H1 (cell line): ENCODE measurements around the gene COL5A3. TPM values are rescaled to one million over a fixed set of nuclear protein-coding genes. Genes with fewer than 3 reads are reported as not detected.

Experiments used
- CTCF ChIA-PET: fragments of 300-600 bp; sonication (Branson Sonifier 250); formaldehyde crosslinking; loops from one replicate; lab custom pipeline; 2021; ENCODE audit not compliant: partially characterized antibody; lab: Charles Lee
- POLR2A ChIA-PET: fragments of 300-600 bp; sonication (Branson Sonifier 250); formaldehyde crosslinking; loops from one replicate; lab custom pipeline; 2021; ENCODE audit warnings: inconsistent platforms; ENCODE audit not compliant: partially characterized antibody; lab: Charles Lee
- DNase-seq, 2 experiments: peaks; one replicate each; pipeline versions ENCODE4 v3.0.0 to v3.0.0-alpha.2; 2010 to 2022; ENCODE audit warnings: low spot score in 2 of 2, low read depth in 1 of 2, mixed read lengths in 1 of 2
- FAIRE-seq: peaks from 2 replicates; lab custom pipeline; 2011; peaks lifted over from hg19 to GRCh38; lab: Jason Lieb, UNC
- H2AFZ ChIP-seq: 2 replicates; pipeline ENCODE4 v1.8.1; 2012; ENCODE audit warnings: low read length, inconsistent platforms
- H2AK5ac ChIP-seq: 2 replicates; pipeline ENCODE4 v1.6.1; 2013; ENCODE audit warnings: low read depth, low read length
- H2BK120ac ChIP-seq: replicated peaks from 2 replicates; pipeline ENCODE3; 2013; ENCODE audit warnings: low read depth, low read length, inconsistent platforms
- H2BK12ac ChIP-seq: 2 replicates; pipeline ENCODE4 v1.6.1; 2013; ENCODE audit warnings: low read depth, low read length
- H2BK15ac ChIP-seq: 2 replicates; pipeline ENCODE4 v1.6.1; 2013; ENCODE audit warnings: low read length
- H2BK20ac ChIP-seq: 2 replicates; pipeline ENCODE4 v1.6.1; 2013; ENCODE audit warnings: low read length
- H2BK5ac ChIP-seq: 2 replicates; pipeline ENCODE4 v1.6.1; 2013; ENCODE audit warnings: low read depth, low read length
- H3K14ac ChIP-seq: 2 replicates; pipeline ENCODE4 v1.6.1; 2013; ENCODE audit warnings: inconsistent platforms; ENCODE audit not compliant: insufficient read length
- H3K18ac ChIP-seq: 2 replicates; pipeline ENCODE4 v1.6.1; 2013; ENCODE audit warnings: low read length; ENCODE audit errors: extremely low read depth
- H3K23ac ChIP-seq: 2 replicates; pipeline ENCODE4 v1.6.1; 2013; ENCODE audit warnings: inconsistent platforms; ENCODE audit not compliant: insufficient read length
- H3K23me2 ChIP-seq: 2 replicates; pipeline ENCODE4 v1.6.1; 2013; ENCODE audit warnings: low read depth, low read length
- H3K27ac ChIP-seq: 2 replicates; pipeline ENCODE4 v1.6.1; 2011; ENCODE audit warnings: low read depth, low read length, inconsistent platforms
- H3K27me3 ChIP-seq, 4 experiments: replicated peaks in 1 of 4; 1 replicate in 1 of 4; 2 replicates in 3 of 4; pipeline versions ENCODE4 v1.6.1 to v1.8.1; 2011 to 2013; ENCODE audit warnings: low read length in 3 of 4, mild to moderate bottlenecking in 3 of 4, inconsistent platforms in 2 of 4, mixed read lengths in 2 of 4, moderate library complexity in 1 of 4; ENCODE audit not compliant: control insufficient read depth in 3 of 4, insufficient read depth in 3 of 4; ENCODE audit errors: extremely low read depth in 1 of 4
- H3K36me3 ChIP-seq, 4 experiments: 2 replicates each; pipeline versions ENCODE4 v1.6.1 to v1.8.1; 2011 to 2013; ENCODE audit warnings: mild to moderate bottlenecking in 4 of 4, low read length in 3 of 4, moderate library complexity in 2 of 4, control low read depth in 1 of 4, inconsistent platforms in 1 of 4; ENCODE audit not compliant: insufficient read depth in 4 of 4, control insufficient read depth in 2 of 4
- H3K4ac ChIP-seq: replicated peaks from 2 replicates; pipeline ENCODE3; 2013; ENCODE audit warnings: low read length, low read depth, mixed read lengths, inconsistent platforms; ENCODE audit not compliant: insufficient read length
- H3K4me1 ChIP-seq, 4 experiments: replicated peaks in 1 of 4; 1 replicate in 1 of 4; 2 replicates in 3 of 4; pipeline versions ENCODE4 v1.6.1 to v1.8.1; 2011 to 2013; ENCODE audit warnings: low read length in 3 of 4, inconsistent platforms in 2 of 4, mixed read lengths in 1 of 4; ENCODE audit not compliant: insufficient read depth in 4 of 4, control insufficient read depth in 3 of 4
- H3K4me2 ChIP-seq, 2 experiments: 2 replicates each; pipeline versions ENCODE4 v1.6.1 to v1.8.1; 2011 to 2013; ENCODE audit warnings: low read depth in 2 of 2, low read length in 2 of 2, control low read depth in 1 of 2, inconsistent platforms in 1 of 2, mild to moderate bottlenecking in 1 of 2; ENCODE audit not compliant: insufficient read depth in 1 of 2
- H3K4me3 ChIP-seq, 4 experiments: fragments of 200-600, 300-600 bp in 1 of 4; sonication (generic), shearing (Covaris generic), sonication (Bioruptor Twin) in 1 of 4; 2 replicates each; pipeline versions ENCODE4 v1.5.1 to v1.8.1; 2011 to 2016; ENCODE audit warnings: low read length in 4 of 4, low read depth in 3 of 4, control low read depth in 2 of 4, inconsistent platforms in 2 of 4, mild to moderate bottlenecking in 2 of 4, mixed read lengths in 1 of 4, moderate library complexity in 1 of 4; ENCODE audit not compliant: insufficient read depth in 2 of 4; ENCODE audit errors: extremely low read depth in 1 of 4
- H3K56ac ChIP-seq: replicated peaks from 2 replicates; pipeline ENCODE3; 2013; ENCODE audit warnings: low read depth, mild to moderate bottlenecking, mixed read lengths, low read length, inconsistent platforms; ENCODE audit not compliant: insufficient read length
- H3K79me1 ChIP-seq: 2 replicates; pipeline ENCODE4 v1.6.1; 2013; ENCODE audit warnings: low read depth, low read length, control low read depth
- H3K79me2 ChIP-seq, 2 experiments: 2 replicates each; pipeline versions ENCODE4 v1.6.1 to v1.8.1; 2012 to 2013; ENCODE audit warnings: low read length in 2 of 2, mild to moderate bottlenecking in 2 of 2, inconsistent platforms in 1 of 2; ENCODE audit not compliant: insufficient read depth in 2 of 2, control insufficient read depth in 1 of 2
- H3K9ac ChIP-seq, 4 experiments: replicated peaks in 1 of 4; 1 replicate in 1 of 4; 2 replicates in 3 of 4; pipeline versions ENCODE4 v1.6.1 to v1.8.1; 2011 to 2013; ENCODE audit warnings: low read depth in 3 of 4, low read length in 3 of 4, control low read depth in 2 of 4, mild to moderate bottlenecking in 2 of 4, moderate library complexity in 2 of 4, inconsistent platforms in 1 of 4; ENCODE audit errors: extremely low read depth in 1 of 4
- H3K9me3 ChIP-seq, 2 experiments: 2 replicates each; pipeline versions ENCODE4 v1.6.1 to v1.8.1; 2012 to 2013; ENCODE audit warnings: mild to moderate bottlenecking in 2 of 2, moderate library complexity in 2 of 2, control low read depth in 1 of 2, inconsistent platforms in 1 of 2, low read depth in 1 of 2, low read length in 1 of 2, mixed read lengths in 1 of 2; ENCODE audit not compliant: insufficient read depth in 2 of 2
- H4K20me1 ChIP-seq, 2 experiments: replicated peaks in 1 of 2; 2 replicates each; pipeline versions ENCODE3 to v1.8.1; 2011 to 2013; ENCODE audit warnings: inconsistent platforms in 2 of 2, low read length in 2 of 2, mild to moderate bottlenecking in 1 of 2; ENCODE audit not compliant: insufficient read depth in 2 of 2, control insufficient read depth in 1 of 2
- H4K5ac ChIP-seq: 2 replicates; pipeline ENCODE4 v1.6.1; 2013; ENCODE audit warnings: low read length, low read depth, mixed read lengths, inconsistent platforms; ENCODE audit not compliant: insufficient read length
- H4K8ac ChIP-seq: 2 replicates; pipeline ENCODE4 v1.8.0; 2013; ENCODE audit warnings: mild to moderate bottlenecking, moderate library complexity, low read length, inconsistent platforms; ENCODE audit not compliant: insufficient read depth; ENCODE audit errors: extremely low read depth
- H4K91ac ChIP-seq: replicated peaks from 2 replicates; pipeline ENCODE3; 2013; ENCODE audit warnings: low read length, mixed read lengths, inconsistent platforms; ENCODE audit not compliant: insufficient read length
- NRF1 ChIP-seq: IDR thresholded peaks from 2 replicates; pipeline ENCODE4 v1.6.1; 2011; ENCODE audit warnings: mild to moderate bottlenecking, low read depth, low read length, improper control_type of control experiment
- WGBS, 2 experiments: shearing (Covaris generic) in 1 of 2; methylation state at CpG; one replicate each; pipeline versions ENCODE4 v1.1.6 to v1.1.7; 2013 to 2015; ENCODE audit warnings: low lambda C conversion rate in 2 of 2, mixed read lengths in 2 of 2, inconsistent platforms in 1 of 2, low coverage in 1 of 2, missing lambda C conversion rate in 1 of 2; ENCODE audit not compliant: insufficient replicate concordance in 2 of 2, insufficient coverage in 1 of 2, insufficient read length in 1 of 2; ENCODE audit errors: extremely low coverage in 1 of 2, missing lambda C conversion rate in 1 of 2; 5-methylcytosine and 5-hydroxymethylcytosine counted together
- polyA plus RNA-seq, 7 experiments: library from polyadenylated mRNA; depleted of rRNA in 3 of 7; stranded (reverse) in 5 of 7; unstranded in 2 of 7; fragments of >200 nt in 5 of 7; fragments of 200-250 nt in 2 of 7; gene quantifications; 1 replicate in 5 of 7; 2 replicates in 1 of 7; 4 replicates in 1 of 7; pipeline versions ENCODE4 v1.2.1 to v1.2.3, GENCODE V29; 2011 to 2013; ENCODE audit warnings: missing spikeins in 2 of 7, mixed read lengths in 2 of 7
- total RNA-seq: library from RNA; stranded (reverse); fragmentation: NEBNext Ultra II Directional; extraction: Animal tissue kit (Norgen Biotek cat#: 25700); gene quantifications from 2 replicates; pipeline ENCODE4 v1.2.1, GENCODE V29; 2021

Gene COL5A3
- total and polyA plus RNA-seq, 2 of the 8 experiments (the other 6 are each of a cell fraction or from before 2014, with no cell fraction given), result 0.67 to 0.74 TPM

GRCh38 chr19:9941671-9942070 lies 68.6 kb downstream of the COL5A3 start:
- FAIRE-seq (no peak), DNase-seq (no peak)
- no peak overlapping the region for H2BK15ac ChIP-seq
- H2AFZ ChIP-seq, result no peak overlapping the region
- no peak overlapping the region for H2BK20ac ChIP-seq
- no peaks in the 10 kb centered on the region for H3K36me3 ChIP-seq
- no peaks in the 10 kb centered on the region for H4K20me1 ChIP-seq
- no peak overlapping the region for H3K9ac ChIP-seq
- no peak overlapping the region for H3K4ac ChIP-seq
- peaks cover 8% of the 10 kb centered on the region; the same call in 1 of the 2 replicates for H3K23me2 ChIP-seq
- 83% methylated on average over 1 of the region's 1 CpG; no CpG with 5 or more reads in 1 of the 2 experiments for WGBS, 2 experiments
- H3K79me2 ChIP-seq, result no peaks in the 10 kb centered on the region
- H2AK5ac ChIP-seq, result no peak overlapping the region
- no peak overlapping the region for H3K4me3 ChIP-seq
- H3K23ac ChIP-seq, result no peak overlapping the region
- peaks cover 9% of the 10 kb centered on the region in 2 experiments; a peak in 3 of 4 replicates for H3K9me3 ChIP-seq
- no peak overlapping the region for H3K4me2 ChIP-seq
- peaks cover 0 to 10% (median 6%) of the 10 kb centered on the region in 4 experiments; a peak in 6 of 7 replicates for H3K4me1 ChIP-seq
- H2BK12ac ChIP-seq, result no peak overlapping the region
- ChIA-PET CTCF (interaction anchor here (1.4 kb wide), 1 partner anchor 59 kb away, joined by 5 read pairs; no protein-coding TSS in a partner anchor), POLR2A (no interaction called here)
- no peak overlapping the region for H4K5ac ChIP-seq
- no peak overlapping the region for H4K91ac ChIP-seq
- no peak overlapping the region for H3K18ac ChIP-seq
- no peak for TF ChIP-seq NRF1
- H3K56ac ChIP-seq, result no peak overlapping the region
- H3K27me3 ChIP-seq, result peaks cover 0 to 2% (median 0%) of the 10 kb centered on the region in 4 experiments; a peak in 2 of 7 replicates
- no peak overlapping the region for H3K14ac ChIP-seq
- H3K27ac ChIP-seq, result no peak overlapping the region
- no peaks in the 10 kb centered on the region for H3K79me1 ChIP-seq
- H2BK120ac ChIP-seq, result no peak overlapping the region
- H4K8ac ChIP-seq, result no peak overlapping the region
- no peak overlapping the region for H2BK5ac ChIP-seq
